NCI-H510A treated with DMSO at 0.1 percent for 48 hours (cell line): ENCODE measurements around the gene TNS2.

Source experiments
- DNase-seq: peaks from one replicate; lab custom pipeline; 2025; lab: John Stamatoyannopoulos, UW

TNS2 gene

DNA sequence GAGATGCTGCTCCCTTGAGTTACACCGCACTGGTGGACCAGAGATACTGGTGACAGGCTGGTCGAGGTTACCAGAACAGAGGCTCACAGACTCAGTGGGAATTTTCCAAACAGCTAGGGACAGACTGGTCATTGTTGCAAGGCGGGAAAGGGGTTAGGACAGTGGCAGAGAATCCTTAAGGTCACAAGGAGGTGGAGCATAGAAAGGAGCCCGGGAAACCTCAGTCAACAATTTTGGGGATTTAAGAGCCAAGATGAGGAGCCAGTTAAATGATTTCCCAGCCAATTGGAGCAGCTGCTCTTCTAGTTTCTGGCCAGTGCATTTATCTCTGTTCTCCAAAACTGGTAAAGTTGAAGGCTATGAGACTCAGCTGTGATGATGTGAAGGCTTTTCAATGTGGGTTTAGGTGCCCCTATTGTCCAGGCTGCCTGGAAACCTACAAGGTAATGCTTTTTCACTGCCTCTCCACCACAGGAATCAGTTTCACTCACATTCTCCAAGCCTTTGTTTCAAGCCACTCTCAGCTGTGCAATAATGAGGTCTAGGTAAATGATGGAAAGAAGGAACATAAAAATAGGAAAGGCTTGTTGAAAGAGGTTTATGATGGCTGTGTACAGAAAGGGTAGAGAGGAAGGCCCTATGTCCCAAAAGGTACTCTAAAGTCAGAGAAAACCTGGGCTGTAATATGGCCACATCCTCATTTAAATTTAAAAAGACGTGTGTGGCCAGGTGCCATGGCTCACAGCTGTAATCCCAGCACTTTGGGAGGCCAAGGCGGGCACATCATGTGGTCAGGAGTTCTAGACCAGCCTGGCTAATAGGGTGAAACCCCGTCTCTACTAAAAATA, 7.0 kb upstream of the TNS2 start:
- no peak for DNase-seq

DNA sequence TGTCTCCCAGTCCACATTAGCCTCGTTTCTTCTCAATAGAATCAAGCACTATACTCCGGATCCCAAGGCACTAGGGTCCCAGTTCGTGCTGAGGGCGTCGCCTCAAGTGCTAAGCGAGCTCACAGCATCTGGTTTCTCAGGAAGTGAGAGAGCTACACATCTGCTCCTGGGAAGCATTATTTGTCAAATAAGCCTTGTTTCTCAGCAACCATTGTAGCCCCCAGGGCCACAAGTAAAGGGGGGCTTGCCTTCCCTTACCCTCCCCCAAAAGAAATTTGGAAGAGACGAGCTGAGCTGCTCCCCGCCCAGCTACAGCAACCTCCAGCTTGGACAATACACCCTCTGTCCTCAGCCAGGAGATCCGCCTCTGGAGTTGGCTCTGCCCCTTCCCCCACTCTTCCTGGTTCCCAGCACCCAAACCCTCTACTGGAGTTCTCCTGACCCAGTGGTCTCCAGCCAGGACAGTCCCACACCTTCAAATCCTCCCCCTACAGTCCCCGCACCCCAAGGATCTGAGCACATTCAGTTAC, 5.7 kb upstream of the TNS2 start:
- DNase-seq: peak; percentile 27

DNA sequence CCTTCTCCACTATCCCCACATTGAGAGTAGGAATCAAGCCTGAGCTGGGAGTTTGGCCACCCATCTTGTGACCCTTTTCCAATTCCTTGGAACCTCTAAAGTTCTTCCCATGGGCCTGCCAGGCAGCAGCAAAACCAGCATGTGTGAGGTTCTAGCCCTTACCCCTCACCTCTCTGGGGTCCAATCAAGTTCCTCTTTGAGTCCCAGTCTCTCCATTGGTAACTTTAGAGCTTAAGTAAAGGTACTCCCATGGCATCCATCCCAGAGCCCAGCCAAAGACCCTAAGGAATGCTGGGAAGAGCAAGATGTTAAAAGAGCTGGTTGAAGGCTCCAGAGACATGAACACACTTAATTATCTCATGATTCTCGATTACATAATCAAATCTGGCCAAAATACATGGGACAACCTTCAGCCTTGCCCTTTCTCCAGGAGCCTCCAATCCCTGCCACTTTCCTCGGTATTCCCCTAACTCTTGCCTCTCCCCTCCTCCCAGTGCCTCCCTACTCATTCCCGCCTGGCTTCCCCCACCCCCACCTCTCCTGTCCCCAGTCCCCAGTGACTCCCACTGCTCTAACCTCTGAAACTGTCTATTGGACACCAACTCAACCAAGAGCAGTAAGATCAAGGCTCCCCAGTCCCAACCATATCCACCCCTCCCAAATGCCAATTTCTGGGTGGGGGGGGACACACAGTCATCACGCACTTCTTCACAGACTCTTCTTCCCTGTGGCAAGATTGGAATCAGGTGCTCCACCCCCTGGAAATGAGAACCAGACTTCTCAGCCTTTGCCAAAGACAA, 4.8 kb upstream of the TNS2 start:
- DNase-seq: no peak

DNA sequence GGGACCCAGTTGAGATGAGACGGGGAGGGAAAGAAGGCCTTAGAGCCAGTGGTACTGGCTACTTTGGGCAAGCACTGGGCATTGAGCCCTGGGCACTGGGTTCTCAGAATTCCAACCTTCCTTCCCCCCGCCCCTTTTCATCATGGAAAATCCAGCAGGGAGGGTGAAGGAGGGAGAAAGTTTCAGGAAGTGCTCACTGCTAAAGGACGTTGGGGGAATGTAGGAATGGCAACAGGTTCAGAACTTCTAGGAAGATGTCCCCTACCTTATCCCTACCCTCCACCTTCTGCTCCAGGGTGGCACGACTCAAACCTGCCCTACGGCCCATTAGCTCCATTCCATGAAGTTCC, 4.2 kb upstream of the TNS2 start:
- no peak for DNase-seq

DNA sequence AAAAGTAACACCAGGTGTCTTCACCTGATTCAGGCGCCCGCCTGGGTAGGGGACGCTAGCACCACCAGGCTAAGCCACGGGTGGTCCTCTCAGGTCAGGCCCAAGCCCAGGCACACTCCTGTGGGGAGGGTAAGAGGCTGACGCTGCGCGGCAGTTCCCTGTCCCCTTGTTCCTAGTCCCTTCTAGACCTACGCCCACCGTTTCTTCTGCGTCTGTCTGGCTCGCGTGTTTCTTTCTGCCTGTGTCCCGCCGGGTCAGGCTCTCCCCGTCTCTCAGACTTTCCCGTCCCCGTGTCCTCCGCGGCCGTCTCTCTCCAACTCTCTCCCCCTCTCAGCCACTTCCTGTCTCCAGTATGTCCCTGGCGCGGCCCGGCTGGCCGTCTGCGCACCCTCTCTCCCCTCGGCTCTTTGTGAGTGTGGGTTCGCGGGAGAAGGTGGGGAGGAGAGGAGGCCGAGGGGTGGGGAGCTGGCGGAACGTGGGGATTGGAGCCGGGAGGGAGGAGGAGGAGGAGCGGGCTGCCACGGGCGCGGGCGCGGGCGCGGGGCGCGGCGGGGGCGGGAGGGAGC, 3.1 kb upstream of the TNS2 start:
- DNase-seq: peak; percentile 81

DNA sequence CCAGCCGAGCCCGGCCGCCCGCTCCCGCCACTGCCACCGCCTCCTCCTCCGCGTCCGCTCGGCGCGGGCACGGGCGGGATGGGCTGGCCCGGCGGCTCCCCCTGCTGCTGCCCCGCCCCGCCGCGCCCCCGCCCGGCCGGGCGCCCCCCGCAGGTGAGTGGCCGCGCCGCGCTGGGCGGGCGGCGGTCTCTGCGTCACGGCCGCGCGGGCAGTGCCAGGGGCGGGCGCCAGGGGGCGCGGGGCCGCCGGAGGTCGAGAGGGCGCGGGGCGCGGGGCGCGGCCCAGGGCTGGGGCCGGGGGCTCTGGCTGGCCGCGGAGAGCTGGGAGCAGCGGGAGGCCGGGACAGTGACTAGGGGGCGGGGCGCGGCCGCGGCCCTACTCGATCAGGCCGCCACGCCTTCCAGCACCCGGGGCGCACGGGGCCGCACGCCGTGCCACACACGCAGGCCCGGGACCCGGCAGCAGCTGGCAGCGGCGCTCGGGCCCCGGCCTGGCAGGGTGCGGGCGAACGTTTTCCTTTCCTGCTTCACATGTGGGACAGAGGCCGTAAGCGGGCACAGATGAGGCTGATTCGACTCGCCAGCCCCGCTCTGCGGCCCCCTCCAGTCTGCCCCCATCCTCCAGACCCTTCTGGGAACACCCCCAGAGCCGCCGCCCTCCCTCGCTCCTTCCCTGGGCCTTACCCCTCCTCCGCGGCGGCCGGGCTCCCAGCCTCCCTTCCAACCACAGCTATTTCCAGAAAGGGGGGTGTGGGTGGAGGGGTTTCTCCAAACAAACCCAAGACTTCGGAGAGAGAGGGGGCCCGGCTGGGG, 2.4 kb upstream of the TNS2 start:
- peak; percentile 81 for DNase-seq

DNA sequence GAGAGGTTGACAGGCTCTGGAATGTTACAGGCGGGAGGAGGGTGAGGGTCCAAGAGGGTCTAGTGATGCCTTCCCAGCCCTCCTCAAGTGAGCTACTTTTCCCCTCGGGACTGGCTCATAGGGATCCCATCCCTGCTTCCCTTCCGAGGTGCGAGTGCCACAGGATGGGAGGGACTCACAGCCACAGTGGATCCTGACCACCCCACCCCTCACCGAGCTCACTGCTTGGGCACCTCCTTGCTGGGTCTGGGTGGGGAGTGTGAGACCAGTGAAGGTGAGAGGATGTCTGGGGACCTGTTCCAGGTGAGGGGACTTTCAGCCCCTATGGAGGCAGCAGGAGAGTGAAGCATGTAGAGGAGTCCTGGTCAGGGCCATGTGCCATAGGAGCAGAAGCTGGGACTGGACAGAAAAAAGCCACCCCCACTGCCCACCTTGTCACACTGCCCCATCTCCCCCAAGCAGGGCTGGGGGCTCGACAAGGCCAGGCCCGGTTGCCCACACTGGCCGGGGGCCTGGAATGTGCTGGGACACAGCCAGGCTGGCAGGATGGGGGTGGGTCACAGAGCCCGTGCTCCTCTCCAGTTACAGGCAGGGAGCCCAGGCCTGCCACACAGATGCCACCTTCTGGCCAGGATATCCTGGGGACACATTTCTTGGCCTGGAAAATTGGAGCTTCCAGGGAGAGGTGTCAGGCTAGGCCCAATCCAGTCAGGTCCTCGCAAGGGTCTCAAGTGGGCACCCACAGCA, 1.7 kb upstream of the TNS2 start:
- DNase-seq: peak; percentile 66

DNA sequence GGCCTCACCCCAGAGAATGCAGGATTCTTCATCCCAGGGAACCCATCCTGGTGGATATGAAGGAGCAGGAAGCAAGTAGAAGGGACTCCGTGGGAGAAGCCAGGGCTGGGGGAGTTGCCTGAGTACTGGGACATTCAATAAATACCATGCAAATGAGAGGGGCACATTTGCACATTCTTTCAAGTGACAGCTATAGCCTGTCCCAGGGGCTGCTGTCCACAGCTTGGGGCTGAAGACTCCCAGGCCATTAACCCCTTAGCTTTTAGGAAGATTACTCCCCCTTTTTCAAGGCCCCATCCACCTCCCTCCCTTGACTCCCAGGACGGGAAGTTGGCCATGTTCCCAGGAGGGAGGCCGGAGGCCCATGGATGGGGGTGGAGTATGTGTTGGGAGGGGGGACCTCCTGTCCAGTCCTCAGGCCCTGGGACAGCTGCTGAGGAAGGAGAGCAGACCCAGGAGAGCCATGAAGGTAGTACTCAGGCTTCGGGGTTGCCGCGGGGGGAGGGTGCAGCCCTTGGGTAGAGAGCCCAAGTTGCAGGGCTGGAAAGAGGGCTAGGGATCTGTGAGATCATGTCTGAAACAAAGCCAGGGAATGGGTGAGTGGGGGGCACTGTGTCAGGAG, 974 bp upstream of the TNS2 start:
- no peak for DNase-seq

DNA sequence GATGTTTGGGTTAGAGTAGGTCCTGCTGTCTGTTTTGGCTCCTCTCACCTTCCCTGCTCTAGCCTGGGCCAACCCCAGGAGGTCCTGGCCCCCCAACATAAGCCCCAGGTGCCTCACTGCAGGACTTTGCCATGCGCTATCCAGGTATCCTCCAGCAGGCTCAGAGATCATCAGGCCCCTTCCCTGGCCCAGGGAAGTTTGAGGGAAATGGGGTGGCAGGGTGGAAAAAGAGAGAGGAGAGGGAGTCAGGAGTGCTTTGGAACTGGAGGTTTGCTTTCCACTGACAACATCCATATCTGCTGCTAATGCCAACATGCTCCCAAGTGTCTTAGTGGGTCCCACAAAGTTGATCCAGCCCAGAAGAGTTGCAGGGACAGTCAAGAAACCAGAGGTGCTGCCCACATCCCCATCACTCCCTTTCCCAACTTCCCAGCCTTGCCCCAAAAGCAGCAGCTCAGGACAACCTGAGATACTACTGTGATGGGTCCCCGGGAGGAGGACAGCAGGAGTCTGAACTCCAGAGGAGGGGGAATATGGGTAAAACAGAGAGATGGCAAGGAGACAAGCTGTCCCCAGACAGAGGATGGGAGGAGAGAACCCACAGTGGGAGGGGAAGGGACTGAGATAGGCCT, 677 bp downstream of the TNS2 start:
- DNase-seq: no peak

DNA sequence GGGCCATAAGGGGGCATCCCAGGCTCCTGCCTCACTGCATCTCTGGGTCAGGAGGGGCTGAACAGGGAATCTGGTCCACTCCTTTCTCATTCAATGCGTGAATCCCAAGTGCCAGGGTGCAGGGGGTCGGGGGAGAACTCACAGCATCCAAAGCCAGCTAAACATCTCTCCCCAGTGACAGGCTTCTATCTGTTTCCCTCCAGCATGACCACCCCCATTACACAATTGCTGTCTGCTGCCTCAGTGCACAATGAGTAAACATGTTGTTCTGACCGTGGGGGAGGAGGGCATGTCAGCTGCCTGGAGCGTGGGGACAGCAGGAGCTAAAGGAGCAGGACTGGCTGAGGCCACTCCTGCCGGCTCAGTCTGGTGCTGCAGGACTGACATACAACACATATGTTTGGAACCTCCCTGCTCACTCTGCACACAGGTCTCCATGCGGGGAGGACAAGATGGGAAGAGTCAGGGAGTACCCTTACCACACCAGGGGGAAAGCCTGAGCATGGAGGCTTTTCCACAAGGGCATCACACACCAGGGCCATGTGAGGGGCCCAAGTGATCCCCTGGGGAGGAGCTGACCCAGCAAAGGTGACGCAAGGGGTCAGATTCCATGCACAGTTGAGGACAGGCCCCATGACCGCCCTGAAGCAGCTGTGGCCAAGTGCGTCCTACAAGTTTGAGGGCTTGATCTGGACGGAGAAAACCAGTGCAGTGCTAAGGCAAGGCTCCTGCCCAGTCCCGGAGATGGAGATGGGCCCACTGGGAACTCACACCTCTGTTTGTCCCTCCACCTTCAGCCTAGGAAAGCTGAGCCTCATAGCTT, 1.4 kb downstream of the TNS2 start:
- peak; percentile 63 for DNase-seq

DNA sequence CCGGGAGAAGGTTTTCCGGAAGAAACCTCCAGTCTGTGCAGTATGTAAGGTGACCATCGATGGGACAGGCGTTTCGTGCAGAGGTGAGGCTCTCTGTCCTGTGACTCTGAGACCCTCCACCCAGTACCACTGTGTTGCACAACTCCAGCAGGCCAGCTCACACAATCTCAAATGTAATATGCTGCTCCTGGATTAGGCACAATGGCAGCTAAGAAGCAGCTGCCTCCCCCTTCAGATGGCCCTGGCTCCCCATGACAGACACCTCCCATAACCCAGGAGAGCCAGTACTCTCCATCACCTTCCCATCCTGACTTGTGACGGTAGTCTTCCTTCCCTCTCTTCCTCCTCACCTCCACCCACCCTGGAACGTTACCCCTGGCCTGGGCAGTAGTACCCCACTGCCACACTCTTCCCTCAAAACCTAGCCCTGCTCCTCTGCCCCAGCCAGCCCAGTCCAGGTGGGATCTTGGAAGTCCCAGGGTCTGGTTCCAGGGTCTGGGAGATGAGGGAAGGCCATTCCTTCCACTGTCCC, 2.1 kb downstream of the TNS2 start:
- no peak for DNase-seq

DNA sequence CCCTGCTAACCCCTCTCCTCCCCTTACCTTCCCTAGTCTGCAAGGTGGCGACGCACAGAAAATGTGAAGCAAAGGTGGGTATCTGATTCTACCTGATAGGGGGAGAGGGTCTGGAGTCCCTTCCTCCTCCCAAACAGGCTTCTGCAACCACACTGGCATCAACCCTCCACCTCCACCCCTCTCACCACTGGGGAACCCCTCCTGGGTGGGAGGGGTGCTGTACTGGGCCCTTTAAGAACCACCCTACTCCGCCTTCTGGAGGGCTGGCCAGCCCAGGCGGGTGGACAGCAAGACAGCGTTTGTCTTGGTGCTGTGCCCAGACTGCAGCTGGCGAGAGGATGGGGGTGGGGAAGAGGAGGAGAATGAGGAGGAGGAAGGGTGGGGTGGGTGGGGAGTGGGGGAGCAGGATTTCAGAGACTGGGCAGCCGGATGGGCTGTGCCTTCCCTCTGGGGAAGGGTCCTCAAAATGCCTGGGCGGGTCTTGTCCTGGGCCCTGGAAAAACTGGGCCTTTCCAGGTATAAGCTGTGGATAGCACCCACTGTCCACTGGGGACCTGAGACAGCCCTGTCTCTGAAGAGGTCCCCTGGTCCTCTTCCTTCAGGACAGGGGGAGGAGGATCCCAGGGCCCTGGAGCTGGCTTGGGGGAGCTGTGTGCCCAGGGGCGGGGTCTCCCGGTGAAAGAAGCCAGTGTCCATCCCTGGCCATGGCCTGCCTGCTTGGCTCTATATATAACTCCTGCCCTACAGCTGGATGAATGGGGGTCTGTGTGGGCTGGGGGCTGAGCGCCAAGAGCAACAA, 2.8 kb downstream of the TNS2 start:
- peak; percentile 57 for DNase-seq

DNA sequence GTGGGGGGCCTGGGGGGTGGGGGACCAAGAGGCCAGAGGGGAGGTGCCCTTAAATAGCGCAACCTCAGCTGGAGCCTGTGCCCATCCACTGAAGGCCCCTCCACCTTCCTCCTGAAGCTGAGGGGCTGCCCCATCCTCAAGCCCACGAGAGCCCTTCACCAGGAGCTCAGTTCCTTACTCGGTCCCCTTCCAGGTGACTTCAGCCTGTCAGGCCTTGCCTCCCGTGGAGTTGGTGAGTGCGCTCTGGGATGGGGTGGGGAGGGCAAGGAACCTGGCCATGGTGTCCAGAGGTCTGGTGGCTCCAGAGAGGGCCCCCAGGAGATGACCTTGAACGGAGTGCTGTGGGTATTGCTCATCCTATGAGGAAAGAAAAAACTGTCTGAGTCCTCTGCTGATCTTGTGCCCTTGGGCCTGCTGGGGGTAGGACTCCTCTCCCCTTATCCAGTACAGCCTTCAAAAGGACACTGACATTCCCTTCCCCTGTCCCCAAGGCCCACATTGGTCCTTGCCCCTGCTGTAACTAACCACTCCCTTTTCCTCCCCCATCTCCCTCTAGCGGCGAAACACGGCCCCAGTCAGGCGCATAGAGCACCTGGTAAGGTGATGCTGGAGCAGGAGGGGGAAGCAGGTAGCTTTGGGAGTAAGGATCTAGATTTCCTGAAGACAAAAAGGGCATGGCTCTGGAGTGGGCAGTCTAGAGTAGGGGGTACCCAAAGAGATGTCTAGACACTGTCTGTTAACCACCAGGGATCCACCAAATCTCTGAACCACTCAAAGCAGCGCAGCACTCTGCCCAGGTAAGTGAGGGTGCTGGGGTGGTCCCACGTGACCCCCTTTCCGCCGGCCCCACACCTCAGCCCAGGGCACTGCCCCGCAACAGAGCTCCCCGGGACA, 3.6 kb downstream of the TNS2 start:
- DNase-seq: peak; percentile 96

DNA sequence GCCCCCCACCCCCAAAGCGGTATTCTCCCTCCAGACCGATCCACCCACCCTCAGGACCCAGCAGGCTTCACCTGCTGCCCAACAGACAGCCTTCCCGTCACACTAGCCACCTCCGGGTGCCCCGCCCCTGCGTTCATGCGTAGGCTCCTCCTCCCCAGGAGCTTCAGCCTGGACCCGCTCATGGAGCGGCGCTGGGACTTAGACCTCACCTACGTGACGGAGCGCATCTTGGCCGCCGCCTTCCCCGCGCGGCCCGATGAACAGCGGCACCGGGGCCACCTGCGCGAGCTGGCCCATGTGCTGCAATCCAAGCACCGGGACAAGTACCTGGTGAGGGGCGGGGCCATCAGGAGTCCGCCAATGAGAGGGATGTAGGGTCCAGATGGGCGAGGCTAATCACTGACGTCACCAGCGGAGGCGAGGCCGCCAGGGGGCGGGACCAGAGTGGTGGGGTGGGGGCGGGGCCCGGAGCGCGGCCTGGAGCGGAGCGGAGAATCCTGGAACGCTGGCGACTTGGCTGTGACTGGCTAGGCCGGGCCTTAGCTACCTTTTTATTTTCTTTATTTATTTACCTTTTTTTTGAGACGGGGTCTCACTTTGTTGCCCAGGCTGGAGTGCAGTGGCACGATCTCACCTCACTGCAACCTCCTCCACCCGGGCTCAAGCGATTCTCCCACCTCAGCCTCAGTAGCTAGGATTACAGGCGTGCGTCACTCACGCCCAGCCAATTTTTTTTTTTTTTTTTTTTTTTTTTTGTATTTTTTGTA, 4.4 kb downstream of the TNS2 start:
- DNase-seq: peak; percentile 97

DNA sequence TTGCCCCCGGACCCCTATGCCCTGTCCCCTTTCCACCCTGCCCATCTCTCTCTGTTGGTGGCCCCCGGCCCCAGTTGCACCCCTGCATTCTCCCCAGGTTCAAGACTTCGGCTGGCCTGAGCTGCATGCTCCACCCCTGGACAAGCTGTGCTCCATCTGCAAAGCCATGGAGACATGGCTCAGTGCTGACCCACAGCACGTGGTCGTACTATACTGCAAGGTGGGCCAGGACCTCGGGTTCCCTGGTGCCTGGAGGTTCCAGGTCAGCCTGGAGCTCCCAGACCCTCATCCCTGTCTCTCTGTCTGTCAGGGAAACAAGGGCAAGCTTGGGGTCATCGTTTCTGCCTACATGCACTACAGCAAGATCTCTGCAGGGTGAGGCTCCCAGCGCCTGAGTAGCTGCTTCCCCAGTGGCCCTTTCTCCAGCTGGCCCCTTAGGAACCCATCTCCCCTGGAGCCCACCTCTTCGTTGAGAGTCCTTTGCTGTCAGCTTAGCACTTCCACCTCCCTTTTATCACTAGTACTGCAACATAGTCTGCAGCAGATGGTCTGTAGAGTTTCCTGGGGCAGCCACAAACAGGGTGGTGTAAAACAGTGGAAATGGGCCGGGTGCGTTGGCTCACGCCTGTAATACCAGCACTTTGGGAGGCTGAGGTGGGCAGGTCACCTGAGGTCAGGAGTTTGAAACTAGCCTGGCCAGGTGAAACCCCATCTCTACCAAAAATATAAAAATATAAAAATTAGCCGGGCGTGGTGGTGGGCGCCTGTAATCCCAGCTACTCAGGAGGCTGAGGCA, 5.8 kb downstream of the TNS2 start:
- DNase-seq: no peak

DNA sequence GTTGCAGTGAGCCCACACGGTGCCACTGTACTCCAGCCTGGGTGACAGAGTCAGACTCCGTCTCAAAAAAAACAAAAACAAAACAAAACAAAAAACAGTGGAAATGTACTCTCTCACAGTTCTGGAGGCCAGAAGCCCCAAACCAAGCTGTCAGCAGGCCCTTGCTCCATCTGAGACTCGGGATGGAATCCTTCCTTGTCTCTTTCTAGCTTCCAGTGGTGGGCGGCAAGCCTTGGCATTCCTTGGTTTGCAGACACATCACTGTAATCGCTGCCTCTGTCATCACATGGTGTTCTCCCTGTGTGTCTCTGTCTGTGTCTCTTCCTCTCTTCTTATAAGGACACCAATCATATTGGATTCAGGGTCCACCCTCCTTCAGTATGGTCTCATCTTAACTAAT, 6.4 kb downstream of the TNS2 start:
- no peak for DNase-seq
